KBM-7 (cell line): ENCODE results near the gene SDHAF4.
A peak's percentile ranks its signal among the peaks of the same experiment; 100 is the strongest.
"Not testable (repeated sequence)": the region's sequence is repeated elsewhere in the genome, so short reads cannot be mapped to it uniquely, and the experiment has no call there.

Source experiments
- DNase-seq: peaks from one replicate; pipeline ENCODE4 v3.0.0-alpha.2; 2015
- in situ Hi-C: fragments of 300-500 bp; cut with MboI; formaldehyde crosslinking; loops from 2 replicates; pipeline ENCODE4 v1.14.3; 2020; ENCODE audit warnings: low sequenced_read_pairs, low pct_unique_long_range_greater_than_20kb, mixed read lengths

Gene SDHAF4

DNA sequence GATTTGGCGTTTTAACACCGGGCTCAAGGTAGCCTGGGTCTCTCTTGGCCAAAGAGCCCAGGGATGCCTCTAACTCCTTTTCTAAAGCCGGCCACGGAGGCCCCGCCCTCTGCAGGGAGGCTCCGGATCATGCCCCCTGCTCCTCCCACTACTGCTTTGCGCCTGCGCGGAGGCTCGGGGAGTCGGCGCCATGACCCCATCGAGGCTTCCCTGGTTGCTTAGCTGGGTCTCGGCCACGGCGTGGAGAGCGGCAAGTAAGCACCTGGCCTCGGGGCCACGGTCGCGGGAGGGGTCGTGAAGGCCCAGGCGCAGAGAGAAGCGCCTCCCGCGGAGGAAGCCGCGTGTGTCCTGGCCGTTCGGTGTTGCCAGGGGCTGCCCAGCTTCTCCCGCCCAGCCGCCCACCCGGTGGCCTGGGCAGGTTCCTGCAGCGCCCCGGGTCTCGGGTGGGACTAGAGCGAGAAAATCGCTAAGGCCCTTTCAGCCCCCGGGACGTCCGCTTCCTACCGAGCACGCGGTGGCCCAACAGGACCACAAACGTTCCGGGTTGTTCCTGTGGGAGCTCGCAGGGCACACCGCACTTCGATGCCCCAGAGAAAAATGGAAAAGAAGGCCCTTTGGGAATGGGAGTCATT, at the start of gene SDHAF4:
Gene SDHAF4, plus strand, starts transcription at position 180 of the 632 bp plus-strand sequence. Its CDS starts 11 bp downstream, at position 191.
- in situ Hi-C loops, result no loop called here
- DNase-seq, result peak; percentile 88

DNA sequence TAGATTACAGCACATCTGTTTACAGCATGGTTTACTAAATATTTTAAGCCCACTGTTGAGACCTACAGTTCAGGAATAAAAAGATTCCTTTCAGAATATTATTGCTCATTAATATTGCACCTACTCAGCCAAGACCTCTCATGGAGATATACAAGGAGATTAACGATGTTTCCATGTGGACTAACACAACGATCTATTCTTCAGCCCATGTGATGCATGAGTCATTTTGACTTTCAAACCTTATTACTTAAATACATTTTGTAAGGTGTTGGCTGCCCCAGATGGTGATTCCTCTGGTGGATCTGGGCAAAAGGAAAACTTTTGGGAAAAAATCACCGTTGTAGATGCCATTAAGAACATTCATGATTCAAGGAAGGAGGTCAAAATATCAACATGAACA, 48.0 kb upstream of the SDHAF4 start:
- in situ Hi-C loops, result no loop called here
- no peak for DNase-seq

DNA sequence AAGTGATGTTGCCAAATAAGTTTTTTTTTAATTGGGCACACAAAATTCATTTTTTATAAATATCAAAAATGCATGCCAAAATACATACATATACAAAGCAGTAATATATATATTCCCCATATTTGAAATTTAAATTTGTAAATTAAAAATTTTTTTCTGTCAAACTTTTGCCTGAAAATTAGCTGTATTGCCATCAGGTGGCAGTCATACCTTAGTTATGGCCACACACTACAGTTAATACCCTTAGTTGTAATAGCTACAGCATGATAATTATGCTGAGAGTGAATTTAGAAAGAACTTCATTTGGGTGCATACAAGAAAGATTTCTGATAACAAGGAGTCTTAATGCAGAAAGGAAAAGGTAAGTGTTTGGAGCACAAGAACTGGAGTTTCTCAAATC, 46.2 kb upstream of the SDHAF4 start:
- in situ Hi-C loops, result no loop called here
- peak; percentile 17 for DNase-seq

DNA sequence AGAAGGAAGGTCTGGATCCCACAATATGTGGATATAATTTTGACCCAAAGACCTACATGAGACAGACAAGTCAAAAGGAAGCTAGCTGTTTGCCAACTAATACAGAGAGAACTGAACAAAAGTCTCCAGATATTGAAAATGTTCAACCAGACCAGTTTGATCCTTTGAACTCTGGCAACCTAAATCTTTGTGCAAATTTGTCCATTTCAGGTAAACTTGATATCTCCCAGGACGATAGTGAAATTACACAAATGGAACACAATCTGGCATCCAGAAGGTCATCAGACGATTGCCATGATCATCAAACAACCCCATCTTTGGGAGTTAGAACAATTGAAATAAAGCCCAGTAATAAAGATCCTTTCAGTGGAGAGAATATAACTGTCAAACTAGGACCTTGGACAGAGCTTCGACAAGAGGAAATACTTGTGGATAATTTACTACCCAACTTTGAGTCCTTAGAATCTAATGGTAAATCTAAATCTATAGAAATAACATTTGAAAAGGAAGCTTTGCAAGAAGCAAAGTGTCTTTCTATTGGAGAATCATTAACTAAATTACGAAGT, 41.9 kb upstream of the SDHAF4 start:
- DNase-seq, result no peak
- in situ Hi-C loops, result no loop called here

DNA sequence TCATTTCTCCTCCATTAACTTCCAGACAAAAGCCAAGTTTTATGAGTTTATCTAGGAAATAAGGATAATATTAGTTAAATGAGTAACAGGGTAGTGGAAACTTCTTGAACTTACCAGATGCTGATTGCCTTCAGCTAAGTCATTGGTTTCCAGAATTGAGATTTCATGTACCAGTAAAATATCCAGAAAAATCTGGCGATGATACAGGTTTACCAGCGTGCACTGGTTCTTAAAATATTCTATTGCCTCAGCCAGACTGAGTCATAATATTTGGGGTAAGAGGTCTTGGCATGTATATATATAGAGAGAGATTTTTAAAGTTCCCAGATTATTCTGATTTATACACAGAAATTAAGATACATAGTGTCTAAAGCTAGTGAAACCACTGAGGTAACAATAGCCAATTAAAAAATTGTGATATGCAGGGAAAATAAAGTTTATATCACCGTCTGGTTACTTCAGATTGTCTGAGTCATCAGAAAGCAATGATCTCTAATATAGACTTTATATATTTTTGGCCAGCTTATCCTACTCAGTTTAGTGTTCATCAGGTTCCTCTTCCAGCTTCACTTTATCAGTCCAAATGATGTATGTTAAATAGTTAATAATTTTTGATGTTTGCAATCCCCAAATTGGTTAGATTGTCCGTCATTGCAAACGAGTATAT, 39.5 kb upstream of the SDHAF4 start:
- in situ Hi-C loops, result no loop called here
- no peak for DNase-seq

DNA sequence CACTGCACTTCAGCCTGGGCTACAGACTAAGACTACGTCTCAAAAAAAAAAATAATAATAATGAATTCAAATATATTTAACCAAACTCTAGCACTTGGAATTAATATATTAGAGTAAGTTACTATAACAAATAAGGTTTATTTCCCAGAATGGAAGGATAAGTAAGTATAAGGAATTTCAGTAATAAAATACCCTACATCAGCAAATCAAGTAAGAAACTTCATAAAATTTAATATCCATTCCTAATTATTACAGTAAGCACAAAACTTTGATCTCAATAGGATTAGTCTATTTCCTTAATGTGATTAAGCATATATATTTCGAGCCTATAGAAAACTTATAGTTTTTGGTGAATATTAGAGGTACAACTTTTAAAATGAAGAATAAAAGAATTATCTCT, 36.7 kb upstream of the SDHAF4 start:
- no peak for DNase-seq
- in situ Hi-C loops, result no loop called here

DNA sequence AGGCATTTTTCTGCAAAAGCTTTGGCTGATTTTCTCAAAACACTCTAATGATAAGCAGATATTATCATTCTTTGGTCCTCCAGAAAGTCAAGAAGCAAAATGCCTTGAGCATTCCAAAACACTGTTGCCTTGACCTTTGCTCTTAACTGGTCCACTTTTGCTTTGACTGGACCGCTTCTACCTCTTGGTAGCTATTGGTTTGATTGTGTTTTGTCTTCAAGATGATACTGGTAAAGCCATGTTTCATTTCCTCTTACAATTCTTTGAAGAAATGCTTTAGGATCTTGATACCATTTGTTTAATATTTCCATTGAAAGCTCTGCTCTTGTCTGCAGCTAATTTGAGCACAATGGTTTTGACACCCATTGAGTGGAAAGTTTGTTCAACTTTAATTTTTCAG, 35.6 kb upstream of the SDHAF4 start:
- in situ Hi-C loops, result no loop called here
- no peak for DNase-seq

DNA sequence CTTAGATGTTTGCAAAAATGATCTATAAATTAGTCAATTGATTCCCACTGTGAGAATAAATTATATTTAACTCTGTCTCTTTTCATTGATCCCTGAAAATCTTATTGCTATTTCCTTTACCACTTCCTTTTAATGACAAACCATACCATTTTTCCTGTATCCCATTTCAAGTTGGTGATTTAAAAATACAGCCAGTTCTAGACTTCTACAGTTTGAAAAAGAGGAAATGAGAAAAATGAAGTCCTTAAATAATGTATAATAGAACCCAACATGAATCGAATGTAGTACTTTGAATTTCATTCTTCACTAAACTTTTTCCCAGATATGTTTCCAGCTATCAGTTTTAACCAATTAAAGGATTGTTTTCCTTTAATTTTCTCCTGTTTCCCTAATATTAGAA, 29.5 kb upstream of the SDHAF4 start:
- no peak for DNase-seq
- in situ Hi-C loops, result no loop called here

DNA sequence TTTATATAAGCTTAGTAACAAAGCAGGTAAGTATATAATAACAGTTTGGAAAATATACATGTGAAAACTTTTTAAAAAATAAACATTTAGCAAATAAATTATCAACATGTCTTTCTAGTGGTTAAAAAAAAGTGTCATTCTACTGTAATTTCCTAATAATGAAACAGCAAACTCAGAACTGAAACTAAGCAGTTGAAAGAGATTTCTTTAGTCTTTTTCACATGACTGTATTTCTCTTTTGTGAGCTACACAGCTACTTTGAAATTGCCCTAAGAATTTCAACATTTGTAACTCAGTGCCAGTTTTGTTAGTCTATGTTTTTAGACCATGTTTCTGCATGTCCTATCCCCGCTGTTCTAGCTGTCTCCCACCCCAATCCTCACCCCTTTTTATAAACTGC, 28.4 kb upstream of the SDHAF4 start:
- in situ Hi-C loops, result no loop called here
- DNase-seq, result no peak

DNA sequence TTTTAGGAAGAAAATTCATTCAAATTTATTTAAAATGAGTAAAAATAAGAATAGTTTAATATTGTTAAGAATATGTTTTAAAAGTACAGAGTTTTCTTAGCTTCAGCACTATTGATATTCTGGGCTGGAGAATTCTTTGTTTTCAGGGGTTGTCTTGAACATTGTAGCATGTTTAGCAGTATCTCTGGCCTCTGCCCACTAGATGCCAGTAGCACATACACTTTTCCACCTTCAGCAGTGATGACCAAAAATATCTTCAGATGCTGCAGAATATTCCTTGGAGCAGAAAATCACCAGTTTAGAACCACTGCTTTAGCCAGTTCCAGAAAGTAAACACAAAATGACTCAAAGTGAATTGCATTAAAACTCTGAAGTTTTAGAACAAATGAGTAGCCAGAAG, 19.4 kb upstream of the SDHAF4 start:
- in situ Hi-C loops, result no loop called here
- peak; percentile 9 for DNase-seq

DNA sequence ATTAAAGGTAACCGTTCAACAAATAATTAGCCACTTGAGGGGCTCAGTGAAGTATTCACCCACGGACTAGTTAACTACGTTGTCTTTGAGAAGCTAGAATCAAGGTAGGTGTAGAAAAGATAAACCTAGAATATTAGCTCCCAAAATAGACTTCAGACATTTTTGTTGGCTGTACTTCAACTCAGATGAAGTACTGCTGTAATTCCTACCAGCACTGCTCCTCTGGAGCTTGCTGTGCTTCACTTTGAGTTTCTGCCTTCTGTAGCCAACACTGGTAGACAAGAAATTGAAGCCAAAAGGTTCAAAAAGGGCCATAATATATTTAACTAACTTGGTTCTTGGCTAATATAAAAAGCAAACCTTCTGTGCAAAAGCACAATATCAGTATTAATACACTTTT, 18.8 kb upstream of the SDHAF4 start:
- in situ Hi-C loops, result no loop called here
- DNase-seq, result no peak

DNA sequence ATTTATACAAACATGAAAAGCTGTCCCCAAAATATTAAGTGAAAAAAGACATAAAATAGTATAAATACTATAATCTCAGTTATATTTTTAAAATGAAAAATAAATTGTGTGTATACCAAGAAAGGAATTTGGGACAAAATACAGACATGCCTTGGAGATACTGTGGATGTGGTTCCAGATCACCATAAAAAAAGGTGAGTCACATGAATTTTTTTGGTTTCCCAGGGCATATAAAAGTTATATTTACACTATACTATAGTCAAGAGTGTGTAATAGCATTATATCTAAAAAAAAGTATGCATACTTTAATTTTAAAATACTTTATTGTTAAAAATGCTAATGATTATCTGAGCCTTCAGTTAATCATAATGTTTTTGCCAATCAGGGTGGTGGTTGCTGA, 17.4 kb upstream of the SDHAF4 start:
- no peak for DNase-seq
- in situ Hi-C loops, result no loop called here

DNA sequence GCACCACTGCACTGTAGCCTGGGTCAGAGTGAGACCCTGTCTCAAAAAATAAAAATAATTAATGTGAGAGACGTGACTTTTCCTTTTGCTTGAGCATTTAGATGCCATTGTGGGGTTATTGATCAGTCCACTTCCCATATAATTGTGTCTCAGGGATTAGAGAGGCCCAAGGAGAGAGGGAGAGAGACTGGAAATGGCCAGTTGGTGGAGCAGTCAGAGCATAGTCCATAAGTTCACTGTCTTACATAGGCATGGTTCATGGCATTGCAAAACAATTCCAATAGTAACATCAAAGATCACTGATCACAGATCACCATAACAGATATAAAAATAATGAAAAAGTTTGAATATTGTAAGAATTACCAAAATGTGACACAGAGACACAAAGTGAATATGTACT, 15.2 kb upstream of the SDHAF4 start:
- DNase-seq, result no peak

DNA sequence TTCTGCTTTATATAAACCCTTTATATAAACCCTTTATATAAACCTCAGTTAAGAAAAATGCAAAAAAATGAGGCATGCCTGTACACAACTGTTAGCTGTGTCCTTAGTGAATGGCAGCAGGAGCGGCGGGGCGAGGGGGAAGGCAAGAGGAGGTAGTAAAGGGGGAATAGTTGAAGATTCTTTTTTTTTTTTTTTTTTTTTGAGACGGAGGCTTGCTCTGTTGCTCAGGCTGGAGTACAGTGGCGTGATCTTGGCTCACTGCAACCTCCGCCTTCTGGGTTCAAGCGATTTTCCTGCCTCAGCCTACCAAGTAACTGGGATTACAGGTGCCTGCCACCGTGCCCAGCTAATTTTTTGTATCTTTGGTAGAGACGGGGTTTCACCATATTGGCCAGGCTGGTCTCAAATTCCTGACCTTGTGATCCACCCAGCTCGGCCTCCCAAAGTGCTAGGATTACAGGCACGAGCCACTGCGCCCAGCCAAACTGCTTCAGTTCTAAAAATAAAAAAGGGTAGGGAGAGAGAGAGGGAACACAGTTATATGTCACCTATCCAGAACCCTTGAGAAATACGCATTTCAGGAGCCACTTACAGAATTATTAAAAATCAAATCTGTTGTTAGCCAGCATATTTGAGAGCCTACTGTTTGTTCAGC, 14.3 kb upstream of the SDHAF4 start:
- in situ Hi-C loops, DNase-seq: not testable (repeated sequence)

More for the DNA sequence above, 15.2 kb upstream of the SDHAF4 start:
- in situ Hi-C loops, result no loop called here

DNA sequence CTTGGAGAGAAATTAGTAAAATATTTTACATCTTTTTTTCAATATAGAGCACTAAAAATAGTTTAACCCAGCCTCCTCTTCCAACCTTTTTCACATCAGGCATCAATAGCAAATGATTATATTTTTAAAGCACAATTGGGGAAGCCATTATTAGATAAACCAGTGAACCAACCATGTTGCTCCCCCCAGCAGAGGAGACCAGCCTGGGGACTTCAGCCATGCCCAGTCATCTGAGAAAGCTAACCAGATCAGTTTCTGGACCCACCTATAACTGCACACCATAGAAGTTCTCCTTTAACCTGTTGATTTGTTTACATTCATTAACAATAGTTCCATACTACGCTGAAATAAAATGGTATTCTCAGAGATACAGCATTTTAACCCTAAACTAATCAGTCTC, 13.8 kb upstream of the SDHAF4 start:
- in situ Hi-C loops, result no loop called here
- no peak for DNase-seq

DNA sequence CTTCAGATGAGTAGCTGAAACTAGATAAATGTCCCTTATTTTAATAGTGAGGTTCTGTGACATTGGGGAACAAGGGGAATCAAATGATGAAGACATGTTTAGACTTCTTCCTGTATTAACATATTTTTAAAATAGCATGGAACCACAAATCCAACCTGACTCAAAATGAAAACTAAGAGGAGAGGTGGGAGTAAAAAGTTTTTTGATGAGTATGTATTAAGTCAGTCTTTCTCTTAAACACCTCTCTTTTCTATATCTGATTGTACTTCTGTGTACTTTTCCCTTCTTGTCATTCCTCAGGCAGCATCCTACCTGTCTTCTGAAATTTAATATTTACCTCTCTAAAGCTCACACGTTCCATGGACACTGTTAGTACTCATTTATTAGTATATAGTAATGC, 8.7 kb upstream of the SDHAF4 start:
- in situ Hi-C loops, result no loop called here
- no peak for DNase-seq

DNA sequence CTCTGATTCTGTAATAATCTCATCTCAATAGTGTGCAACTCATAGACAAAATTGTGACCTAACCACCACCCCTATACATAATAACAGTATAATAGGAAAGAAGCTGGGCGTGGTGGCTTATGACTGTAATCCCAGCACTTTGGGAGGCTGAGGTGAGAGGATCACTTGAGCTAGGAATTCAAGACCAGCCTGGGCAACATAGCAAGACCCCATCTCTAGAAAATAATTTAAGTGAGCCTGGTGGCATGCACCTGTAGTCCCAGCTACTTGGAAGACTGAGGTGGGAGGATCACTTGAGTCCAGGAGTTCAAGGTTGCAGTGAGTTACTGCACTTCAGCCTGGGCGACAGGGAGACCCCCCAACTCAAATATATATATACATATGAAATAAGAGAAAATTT, 4.3 kb upstream of the SDHAF4 start:
- in situ Hi-C loops, DNase-seq: not testable (repeated sequence)

DNA sequence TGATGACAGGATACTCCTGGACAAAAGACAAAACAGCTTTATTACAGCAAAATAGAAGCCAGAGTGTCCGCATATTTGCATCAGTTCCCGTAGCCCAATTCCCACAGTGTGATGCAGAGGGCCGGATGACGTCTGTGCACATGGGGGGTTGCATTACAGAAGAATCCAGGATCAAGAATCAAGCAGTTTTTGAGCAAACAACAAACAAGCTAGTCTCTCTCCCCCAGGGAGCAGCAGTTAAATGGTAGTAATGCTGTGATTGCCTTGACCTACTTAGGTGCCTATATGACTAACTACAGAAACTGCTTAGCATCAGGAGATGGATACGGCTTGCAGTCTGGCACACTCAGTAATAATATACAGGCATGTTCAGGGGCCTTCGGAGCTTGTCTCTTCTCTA, 3.2 kb upstream of the SDHAF4 start:
- in situ Hi-C loops, result no loop called here
- DNase-seq, result no peak

DNA sequence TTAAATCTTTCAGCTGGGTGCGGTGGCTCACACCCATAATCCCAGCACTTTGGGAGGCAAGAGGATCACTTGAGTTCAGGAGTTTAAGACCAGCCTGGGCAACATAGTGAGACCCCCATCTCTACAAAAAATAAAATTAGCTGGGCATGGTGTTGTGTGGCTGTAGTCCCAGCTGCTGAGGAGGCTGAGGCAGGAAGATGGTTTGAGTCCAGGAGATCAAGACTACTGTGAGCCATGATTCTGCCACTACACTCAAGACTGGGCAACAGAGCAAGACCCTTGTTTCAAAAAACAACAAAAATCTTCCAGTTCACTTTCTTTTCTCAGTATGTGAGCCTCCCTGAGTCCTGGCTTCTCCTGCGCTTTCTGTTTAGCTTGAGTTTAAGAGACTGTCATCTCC, 7.9 kb downstream of the SDHAF4 start:
- no peak for DNase-seq
- in situ Hi-C loops, result no loop called here

DNA sequence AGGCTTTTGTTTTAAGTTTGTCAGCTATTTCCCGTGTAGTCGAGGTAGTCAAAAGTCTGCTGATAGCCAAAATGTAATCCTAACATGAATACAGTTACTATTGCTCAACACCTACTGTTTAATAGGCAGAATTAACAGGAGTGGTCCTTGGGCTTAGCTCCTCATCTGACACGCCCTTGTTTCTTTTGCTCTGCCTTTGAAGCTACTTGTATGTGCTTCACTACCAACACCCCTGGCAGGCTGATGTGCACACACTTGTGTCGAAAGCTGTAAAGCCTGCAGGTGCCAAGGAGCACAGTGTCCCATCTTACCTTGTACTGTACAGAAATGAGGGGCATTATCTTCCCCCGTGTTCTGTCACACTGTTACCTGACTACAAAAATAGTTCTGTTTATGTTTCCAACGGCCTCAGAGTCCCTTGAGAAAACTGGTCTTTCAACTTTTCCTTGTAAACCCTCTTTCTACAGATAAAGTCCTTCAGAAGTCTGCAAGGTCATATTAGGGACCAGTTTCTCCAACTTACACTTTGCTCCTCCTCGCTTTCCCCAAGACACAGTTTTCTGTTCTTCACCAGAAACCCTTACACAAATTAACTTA, 9.3 kb downstream of the SDHAF4 start:
- in situ Hi-C loops, result no loop called here
- DNase-seq, result no peak
